SKM-1 (cell line): ENCODE measurements around the gene MNDA.

Experiments used
- DNase-seq: peaks from one replicate; lab custom pipeline; 2025; ENCODE audit not compliant: unreplicated experiment; lab: John Stamatoyannopoulos, UW

MNDA gene

GRCh38 chr1:158830904-158831507 is at the start of gene MNDA:
Gene MNDA, plus strand, starts transcription at chr1:158831351. Its CDS starts 10,803 bp downstream, at chr1:158842154.
- DNase-seq = peak; percentile 98

- no peak for DNase-seq
Measured at GRCh38 chr1:158793604-158794003, 37.5 kb upstream of the MNDA start.

GRCh38 chr1:158794247-158794646 is 36.9 kb upstream of the MNDA start:
- no peak for DNase-seq

GRCh38 chr1:158798531-158798930 is 32.6 kb upstream of the MNDA start:
- DNase-seq = no peak

- DNase-seq = no peak
Measured at GRCh38 chr1:158799689-158800088, 31.5 kb upstream of the MNDA start.

- no peak for DNase-seq
Measured at GRCh38 chr1:158800526-158800925, 30.6 kb upstream of the MNDA start.

- no peak for DNase-seq
Measured at GRCh38 chr1:158801396-158801795, 29.8 kb upstream of the MNDA start.

- no peak for DNase-seq
Measured at GRCh38 chr1:158803678-158804077, 27.5 kb upstream of the MNDA start.

GRCh38 chr1:158806916-158807536 is 24.1 kb upstream of the MNDA start:
- DNase-seq = no peak

GRCh38 chr1:158809256-158809655 is 21.9 kb upstream of the MNDA start:
- peak; percentile 56 for DNase-seq

GRCh38 chr1:158809862-158810261 is 21.3 kb upstream of the MNDA start:
- peak; percentile 88 for DNase-seq

GRCh38 chr1:158810311-158810710 is 20.8 kb upstream of the MNDA start:
- DNase-seq = peak; percentile 65

GRCh38 chr1:158812336-158812735 is 18.8 kb upstream of the MNDA start:
- no peak for DNase-seq

- DNase-seq = no peak
Measured at GRCh38 chr1:158813164-158813563, 18.0 kb upstream of the MNDA start.

GRCh38 chr1:158814970-158815369 is 16.2 kb upstream of the MNDA start:
- DNase-seq = no peak

GRCh38 chr1:158818560-158818959 is 12.6 kb upstream of the MNDA start:
- peak; percentile 85 for DNase-seq

GRCh38 chr1:158818975-158819431 is 12.1 kb upstream of the MNDA start:
- DNase-seq = no peak

- DNase-seq = no peak
Measured at GRCh38 chr1:158819461-158820443, 11.4 kb upstream of the MNDA start.

GRCh38 chr1:158821723-158822122 is 9.4 kb upstream of the MNDA start:
- DNase-seq = no peak

GRCh38 chr1:158830074-158830677 is 975 bp upstream of the MNDA start:
- DNase-seq = no peak

- DNase-seq = peak; percentile 74
Measured at GRCh38 chr1:158833264-158833663, 2.1 kb downstream of the MNDA start.
